ELF-1 (cell line): ENCODE data around the gene DNAH17.

Experiments
- DNase-seq: peaks from one replicate; pipeline ENCODE4 v3.0.0-alpha.2; 2016; ENCODE audit warnings: low read depth, low spot score

DNAH17 gene, protein sequence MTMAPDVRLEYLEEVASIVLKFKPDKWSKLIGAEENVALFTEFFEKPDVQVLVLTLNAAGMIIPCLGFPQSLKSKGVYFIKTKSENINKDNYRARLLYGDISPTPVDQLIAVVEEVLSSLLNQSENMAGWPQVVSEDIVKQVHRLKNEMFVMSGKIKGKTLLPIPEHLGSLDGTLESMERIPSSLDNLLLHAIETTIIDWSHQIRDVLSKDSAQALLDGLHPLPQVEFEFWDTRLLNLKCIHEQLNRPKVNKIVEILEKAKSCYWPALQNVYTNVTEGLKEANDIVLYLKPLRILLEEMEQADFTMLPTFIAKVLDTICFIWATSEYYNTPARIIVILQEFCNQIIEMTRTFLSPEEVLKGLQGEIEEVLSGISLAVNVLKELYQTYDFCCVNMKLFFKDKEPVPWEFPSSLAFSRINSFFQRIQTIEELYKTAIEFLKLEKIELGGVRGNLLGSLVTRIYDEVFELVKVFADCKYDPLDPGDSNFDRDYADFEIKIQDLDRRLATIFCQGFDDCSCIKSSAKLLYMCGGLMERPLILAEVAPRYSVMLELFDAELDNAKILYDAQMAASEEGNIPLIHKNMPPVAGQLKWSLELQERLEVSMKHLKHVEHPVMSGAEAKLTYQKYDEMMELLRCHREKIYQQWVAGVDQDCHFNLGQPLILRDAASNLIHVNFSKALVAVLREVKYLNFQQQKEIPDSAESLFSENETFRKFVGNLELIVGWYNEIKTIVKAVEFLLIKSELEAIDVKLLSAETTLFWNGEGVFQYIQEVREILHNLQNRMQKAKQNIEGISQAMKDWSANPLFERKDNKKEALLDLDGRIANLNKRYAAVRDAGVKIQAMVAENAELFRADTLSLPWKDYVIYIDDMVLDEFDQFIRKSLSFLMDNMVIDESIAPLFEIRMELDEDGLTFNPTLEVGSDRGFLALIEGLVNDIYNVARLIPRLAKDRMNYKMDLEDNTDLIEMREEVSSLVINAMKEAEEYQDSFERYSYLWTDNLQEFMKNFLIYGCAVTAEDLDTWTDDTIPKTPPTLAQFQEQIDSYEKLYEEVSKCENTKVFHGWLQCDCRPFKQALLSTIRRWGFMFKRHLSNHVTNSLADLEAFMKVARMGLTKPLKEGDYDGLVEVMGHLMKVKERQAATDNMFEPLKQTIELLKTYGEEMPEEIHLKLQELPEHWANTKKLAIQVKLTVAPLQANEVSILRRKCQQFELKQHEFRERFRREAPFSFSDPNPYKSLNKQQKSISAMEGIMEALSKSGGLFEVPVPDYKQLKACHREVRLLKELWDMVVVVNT (N-terminal part only)

DNA sequence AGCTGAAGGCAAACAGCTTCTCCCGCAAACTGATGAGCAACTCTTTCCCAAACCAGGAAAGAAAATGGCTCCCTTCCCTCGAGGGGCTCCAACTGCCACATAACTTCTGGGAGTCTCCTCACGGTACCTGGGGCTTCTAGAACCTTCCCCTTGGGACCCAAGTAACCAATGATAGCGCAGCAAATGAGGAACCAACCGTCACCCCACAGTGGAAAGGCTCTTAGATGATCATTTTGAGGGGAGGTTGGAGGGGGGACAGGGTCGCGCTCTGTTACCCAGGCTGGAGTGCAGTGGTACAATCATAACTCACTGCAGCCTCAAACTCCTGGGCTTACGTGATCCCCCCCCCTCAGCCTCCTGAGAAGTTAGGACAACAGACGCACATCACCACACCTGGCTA, at the start of gene DNAH17:
Gene DNAH17, minus strand, starts transcription at position 101 of the 400 bp plus-strand sequence. CDS start 2,339 bp downstream, outside the sequence.
- no peak for DNase-seq

DNA sequence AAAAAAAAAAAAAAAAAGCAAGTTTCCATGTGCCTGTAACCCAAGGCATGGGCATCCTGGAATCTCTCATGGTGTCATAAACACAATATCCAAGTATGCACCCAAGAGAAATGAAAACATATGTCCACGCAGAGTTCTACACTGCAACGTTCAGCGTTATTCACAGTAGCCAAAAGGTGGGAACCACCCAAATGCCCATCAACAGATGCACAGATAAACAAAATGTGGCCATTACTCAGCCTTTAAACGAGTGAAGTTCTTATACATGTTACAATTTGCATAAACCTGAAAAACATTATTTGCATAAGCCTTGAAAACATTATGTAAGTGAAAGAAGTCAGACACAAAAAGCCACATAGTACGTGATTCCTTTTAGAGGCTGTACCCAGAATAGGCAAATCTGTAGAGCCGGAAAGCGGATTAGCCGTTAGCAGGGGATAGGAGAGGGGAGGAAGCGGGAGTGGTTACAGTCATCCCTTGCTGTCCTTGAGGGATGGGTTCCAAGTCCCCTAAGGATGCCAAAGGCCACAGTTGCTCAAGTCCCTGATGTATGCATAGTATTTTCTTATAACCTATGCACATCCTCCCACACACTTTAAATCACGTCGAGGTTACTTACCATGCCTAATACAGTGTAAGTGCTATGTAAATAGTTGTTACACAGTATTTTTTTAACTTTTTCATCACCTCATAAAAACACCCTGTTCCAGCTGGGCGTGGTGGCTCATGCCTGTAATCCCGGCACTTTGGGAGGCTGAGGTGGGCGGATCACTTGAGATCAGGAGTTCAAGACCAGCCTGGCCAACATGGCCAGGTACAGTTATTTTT, 47.3 kb upstream of the DNAH17 start:
- DNase-seq, result no peak

DNA sequence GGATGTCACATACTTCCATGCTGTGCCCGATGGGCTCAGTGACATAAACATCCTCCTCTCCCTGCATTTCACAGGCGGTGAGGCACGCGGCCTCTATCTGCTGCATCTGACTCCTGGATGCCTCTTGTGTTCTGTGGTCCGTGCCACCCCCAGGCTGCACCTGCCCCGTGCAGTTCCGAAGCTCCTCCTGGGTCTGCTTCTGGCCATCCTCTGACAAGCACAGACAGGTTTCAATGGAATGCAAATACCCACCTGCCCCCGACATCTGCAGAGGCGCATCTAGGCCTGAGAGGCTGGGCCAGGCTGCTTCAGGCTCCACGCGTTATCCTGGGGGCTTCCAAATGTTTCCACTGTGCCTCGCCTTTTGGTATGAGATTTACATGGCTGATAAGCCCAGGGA, 46.3 kb upstream of the DNAH17 start:
- DNase-seq, result peak; percentile 46

DNA sequence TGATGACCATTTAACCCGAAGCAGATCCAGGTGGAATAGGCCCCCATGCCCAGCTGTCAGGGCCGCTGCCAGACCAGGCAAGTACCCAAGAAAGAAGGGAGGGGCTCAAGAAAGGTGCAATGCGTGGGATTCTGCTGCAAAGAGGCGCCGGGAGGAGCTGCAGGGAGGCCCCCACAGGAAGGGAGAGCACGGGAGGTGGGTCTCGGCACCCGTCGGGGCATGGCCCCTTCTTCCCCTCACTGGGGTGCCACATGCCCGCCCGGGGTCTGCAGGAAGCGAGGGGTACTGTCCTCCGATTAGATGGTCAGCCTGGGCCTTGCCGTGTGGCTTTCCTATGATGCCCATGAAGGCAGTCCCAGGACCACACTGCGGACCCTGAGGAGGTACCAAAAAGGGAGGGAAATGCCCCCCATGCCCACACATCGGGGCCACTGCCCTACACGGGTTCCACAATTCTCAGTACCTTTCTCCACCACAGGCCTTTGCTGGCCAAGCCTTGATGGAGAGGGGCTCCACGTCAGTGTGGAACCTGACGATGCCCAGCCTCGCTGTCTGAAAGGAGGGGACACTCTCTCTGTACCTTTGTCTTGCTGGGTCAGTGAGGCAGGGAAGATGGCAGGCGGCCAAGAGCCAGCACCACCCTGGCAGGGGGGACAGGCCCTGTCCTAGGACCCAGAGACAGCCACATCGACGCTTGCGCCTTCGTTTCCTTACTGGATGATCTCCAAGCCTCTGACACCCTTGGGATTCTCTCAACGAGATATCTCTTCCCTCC, 45.5 kb upstream of the DNAH17 start:
- DNase-seq, result no peak

DNA sequence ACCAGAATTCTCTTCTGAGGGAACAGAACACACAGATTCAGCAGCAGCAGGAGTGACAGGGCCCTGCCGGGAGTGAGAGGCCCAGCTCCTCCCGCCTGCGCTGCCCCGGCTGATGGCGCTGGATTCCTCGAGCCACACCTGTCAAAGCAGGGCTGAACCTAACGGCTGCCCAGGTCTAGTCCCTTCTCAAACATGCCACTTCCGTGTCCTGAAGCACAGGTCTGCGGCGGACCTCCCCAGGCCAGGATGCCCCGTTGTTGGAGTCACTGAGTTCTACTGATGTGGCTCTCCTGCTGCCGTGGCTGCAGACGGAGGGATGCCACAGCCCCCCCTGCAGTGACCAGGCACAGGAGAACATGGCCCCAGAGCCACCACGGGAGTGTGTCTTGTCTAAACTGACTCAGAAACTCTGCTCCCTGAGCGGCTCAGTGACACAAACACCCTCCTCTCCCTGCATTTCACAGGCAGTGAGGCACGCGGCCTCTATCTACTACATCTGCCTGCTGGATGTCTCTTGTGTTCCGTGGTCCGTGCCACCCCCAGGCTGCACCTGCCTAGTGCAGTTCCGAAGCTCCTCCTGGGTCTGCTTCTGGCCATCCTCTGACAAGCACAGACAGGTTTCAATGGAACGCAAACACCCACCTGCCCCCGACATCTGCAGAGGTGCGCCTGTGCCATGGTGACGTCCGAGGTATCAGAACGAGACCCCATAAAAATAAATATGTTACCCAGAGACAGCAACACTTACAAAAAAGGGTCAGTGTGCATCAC, 44.7 kb upstream of the DNAH17 start:
- no peak for DNase-seq

DNA sequence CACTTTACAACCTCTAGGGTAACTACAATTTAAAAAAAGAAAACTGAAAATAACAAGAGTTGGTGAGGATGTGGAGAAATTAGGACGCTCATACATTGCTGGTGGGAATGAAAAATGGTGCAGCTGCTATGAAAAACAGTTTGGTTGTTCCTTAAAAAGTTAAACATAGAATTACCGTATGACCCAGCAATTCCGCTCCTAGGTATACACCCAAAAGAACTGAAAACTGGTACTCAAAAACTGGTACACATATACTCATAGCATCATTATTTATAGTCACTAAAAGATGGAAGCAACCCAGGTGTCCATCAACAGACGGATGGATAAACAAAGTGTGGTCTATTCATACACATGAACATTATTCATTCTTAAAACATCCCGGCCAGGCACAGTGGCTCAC, 42.9 kb upstream of the DNAH17 start:
- no peak for DNase-seq

DNA sequence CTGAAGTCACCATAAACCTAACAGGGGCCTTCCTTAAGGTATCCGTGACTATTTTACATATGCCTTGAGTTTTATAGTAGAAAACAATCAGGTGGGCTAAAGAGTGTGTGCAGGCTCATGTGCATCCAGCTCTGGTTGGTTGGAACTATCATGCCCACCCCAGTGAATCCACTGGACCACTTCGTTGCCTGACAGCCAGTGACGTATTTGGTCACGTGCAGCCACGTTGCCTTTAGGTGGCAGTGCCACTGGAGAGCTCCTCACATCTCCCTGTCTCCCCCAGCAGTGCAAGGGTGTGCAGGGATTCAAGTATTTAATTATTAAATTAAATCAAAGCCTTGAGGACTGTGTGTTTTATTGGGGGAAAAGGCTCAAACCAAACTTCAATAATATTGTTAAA, 42.1 kb upstream of the DNAH17 start:
- no peak for DNase-seq

DNA sequence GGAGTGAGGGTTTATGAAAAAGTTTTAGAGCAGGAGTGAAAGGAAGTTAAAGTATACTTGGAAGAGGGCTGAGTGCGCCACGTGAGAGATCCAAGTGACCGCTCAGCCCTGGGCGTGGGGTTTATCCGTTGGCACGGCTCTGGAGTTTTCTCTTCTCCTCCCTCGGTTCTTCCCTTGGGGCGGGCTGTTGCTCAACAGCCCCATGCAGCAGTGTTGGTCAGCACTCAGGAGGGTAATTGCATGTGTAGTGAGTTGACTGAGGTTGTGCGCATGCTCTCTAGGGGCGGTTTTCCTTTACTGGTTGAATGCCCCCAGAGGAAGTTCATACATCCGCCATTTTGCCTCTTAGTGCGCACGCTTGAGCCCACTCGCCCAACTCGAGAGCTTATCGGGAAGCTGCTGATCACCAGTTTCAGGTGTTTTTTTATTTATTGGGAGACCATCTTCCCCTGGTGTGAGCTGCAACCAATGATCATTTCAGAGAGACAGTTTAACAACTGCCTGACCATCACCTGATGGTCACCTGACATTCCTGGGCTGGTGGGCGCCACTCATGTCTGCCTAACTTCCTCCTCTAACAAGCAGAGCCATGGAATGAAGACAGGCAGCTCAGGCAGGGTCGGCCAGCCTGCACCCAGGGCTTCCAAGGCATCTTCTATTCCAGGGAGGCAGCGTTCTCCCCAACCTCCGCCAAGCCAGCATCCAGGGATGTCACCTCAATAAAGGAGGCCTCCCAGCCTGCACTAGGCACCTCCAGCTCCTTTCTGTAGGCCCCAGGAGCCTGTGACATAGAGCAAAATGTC, 41.3 kb upstream of the DNAH17 start:
- DNase-seq, result no peak

DNA sequence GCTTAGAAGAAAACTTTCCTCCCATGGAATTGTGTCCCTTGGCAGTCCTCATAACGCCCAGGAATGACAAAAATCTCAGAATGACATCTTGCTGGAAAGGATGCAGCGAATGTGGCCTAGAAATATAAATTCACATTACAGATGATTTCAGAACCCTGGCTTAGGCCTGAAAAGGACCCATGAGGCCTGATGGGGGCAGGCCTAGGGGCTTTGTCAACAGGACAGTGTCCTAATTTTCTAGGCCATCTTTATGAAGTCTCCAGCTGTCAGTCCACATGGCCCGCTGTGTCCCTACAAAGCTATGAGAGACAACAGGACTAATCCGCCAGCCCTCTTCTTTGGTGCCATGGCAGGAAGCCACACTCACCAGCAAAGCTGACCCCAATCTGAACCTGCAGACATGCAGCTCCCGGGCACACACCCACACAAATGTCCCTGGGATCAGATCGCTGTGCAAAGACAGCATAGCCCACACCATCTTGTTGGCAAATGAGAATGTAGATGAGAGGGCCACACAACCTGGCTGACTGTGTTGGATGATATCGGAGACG, 40.4 kb upstream of the DNAH17 start:
- DNase-seq, result no peak

DNA sequence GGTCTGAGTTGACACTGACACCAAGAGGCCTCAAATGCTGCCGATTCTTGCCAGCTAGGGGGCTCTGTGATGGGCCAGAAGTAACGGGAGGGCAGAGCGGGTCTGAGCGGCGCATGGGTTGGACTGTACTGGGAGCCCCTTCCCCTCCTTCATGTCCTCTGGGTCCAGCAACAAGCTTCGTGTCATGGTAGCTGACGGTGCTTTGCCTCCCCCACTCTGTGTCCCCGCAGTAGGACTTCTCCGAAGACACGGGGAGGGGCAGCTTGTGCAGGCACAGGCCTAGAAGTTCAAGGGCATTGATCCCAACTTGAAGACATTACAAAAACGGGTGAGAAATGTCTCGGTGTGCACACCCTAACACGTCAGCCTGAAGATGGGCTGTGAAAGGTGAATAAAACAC, 39.8 kb upstream of the DNAH17 start:
- DNase-seq, result no peak

DNA sequence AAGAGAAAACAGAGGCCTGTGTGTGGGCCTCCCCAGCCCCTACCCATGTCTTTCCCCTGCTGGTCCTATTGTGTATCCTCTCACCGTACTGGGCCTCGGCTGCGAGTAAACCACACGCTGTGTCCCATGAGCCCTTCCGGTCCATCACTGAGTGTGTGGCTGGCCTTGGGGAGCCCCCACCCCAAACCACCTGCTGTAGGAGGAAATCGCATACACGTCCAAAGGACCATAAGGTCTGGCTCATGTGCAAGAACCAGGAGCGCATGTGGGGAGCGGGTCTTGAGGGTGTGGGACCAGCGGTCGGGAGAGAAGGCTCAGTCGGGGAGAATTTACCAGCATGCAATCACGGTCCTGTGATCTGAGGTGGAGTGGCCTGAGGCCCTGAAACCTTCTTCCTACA, 38.4 kb upstream of the DNAH17 start:
- no peak for DNase-seq

DNA sequence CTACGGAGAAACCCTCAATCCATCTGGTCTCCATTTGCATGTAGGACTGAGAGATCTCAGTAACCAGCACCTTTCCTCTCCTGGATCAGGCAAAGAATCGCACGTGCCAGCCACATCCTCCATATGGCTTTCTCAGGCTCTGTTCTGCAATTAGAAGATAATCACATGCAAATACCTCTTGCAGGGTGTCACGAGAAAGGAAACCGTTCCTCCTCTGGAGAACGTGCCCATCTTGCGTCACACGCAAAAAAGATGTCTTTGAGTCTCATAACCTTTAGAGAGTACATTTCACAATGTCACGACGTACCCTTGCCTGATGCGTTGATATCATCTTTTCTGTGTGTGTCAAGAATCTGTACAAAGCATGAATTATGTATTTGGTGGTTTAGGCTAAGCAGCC, 36.2 kb upstream of the DNAH17 start:
- no peak for DNase-seq

DNA sequence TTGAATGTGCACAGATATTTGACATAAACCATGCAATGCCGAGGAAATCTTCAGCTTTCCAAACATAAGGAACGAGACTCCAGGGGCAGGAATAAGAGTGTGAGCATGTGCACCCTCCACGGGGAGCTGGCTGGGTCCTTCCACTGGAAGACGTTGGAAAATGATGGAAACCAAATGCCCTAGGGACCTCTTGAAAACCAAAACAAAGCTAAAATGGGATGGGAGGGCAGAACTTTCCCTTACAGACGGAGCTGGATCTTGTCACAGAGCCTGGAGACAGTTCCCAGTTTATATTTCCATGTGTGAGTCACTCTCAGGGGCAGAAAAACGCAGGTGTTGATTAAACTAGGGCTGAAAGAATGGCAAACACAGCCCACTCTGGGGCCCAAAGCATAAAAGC, 34.4 kb upstream of the DNAH17 start:
- peak; percentile 50 for DNase-seq

DNA sequence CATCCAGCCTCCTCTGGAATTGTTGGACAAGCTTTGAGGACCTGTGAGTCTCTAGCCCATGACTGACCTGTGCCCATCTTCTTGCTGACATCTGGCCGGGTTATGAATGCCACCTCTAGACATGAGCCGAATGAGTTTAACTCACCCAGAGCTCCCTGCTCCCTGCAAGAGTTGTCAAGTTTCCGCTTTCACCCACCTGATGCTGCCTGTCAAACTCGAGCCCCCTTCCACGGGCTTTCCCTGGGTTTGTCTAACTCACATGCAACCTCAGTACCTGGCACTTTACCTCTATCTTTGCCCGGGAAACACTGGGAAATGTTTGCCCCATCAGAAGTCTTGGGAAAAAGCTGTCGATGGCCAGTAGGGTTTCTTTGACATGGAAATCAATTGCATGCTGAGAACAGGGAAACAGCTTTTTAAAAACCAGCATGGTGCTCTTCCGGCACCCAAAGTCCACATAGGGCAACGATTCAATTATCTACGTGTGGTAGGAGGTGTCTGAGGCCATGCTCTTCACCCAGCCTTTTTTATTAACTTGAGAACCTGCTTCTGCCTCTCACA, 33.8 kb upstream of the DNAH17 start:
- peak; percentile 18 for DNase-seq

DNA sequence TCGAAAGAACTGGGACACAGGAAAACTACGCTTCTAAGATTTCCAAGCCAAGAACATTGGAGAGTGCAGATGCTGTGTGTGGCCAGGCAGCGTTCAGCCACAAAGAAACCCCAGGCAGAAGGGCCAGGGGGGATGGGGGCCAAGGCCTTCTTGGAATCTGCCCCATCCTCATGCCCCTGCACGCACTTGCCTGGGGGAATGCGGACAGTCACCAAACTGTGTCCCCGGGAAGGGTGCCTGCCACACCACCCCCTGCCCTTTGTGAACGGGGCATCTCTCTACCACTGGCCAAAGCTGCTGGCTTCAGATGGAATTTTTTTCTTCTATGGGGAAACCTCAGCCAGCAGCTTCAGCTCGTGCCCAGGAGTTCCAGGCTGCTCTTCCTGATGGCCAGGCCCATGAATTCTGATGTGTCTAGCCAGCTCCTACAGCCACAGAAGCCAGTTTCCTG, 32.0 kb upstream of the DNAH17 start:
- DNase-seq, result peak; percentile 30

DNA sequence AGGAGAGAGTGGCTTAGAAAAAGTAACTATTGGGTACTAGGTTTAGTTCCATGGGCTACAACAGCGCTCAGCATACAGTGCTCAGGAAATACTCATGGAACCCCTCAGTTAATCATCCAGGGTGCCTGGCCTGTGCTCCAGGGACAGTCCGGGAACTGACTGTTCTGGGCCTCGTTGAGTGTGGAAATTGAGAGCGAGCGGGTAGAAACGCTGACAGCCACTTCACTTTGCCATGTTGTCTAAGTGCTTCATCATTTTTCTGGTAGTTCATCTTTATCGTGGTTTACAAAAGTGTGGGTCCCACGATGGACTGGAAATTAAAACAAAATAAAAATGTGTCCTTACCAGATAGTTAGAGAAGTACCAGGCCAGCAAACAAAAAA, 31.6 kb upstream of the DNAH17 start:
- DNase-seq, result no peak

DNA sequence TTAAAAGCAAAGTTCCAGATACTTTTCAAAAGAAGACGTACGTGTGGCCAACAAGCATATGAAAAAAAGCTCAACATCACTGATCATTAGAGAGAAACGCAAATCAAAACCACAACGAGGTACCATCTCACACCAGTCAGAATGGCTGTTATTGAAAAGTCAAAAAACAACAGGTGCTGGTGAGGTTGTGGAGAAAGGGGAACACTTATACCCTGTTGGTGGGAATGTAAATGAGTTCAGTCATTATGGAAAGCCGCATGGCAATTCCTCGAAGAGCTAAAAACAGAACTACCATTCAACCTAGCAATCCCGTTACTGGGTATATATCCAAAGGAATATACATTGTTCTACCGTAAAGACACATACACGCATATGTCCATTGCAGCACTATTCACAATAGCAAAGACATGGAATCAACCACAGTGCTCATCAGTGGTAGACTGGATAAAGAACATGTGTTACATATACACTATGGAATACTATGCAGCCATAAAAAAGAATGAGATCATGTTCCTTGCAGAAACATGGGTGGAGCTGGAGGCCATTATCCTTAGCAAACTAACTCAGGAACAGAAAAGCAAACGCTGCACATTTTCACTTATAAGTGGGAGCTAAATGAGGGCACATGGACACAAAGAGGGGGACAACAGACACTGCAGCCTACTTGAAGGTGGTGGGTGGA, 31.1 kb upstream of the DNAH17 start:
- no peak for DNase-seq
